ENCODE results near the gene IGF2. TPM values are rescaled to one million over a fixed set of nuclear protein-coding genes. Genes with fewer than 3 reads are reported as not detected.

IGF2 gene
- total RNA-seq, 1 donor from 2014 or later: 21.5 TPM

DNA sequence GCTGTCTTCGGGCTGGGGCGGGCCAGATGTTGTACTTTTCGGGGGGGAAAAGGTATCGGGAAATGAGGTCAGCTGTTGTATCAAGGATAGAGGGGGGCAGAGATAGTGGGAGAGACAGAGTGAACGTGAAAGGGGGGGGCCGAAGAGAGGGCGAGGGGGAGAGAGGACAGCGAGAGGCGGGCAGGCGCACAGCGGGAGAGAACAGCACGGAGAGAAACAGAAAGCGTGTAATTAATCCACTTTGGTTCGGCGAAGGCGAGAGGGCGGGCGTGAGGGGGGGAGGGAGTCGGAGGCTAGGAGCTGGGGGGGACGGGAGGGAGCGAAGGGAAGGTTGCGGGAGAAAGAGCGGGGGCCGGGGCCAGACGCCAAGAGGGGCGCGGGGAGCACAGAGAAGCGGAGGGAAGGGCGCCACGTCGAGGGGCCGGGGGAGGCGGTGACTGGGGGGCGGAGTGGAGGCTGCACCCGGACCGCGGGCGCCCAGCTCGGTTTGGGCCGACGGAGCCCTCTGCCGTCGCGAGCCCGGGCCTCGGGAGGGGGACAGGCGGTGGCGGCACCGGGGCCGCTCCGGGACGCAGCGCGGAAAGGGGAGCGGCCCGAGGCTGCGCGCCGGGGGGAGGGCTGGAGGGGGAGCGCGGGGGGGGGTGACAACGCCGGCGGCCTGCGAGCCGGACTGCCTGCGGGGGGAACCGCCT lies 612 bp downstream of the IGF2 start:
- Mint-ChIP-seq H3K4me1 (ENCODE audit: low read depth, unreplicated experiment) (no peaks in the 10 kb centered on the region), H3K27me3 (ENCODE audit: unreplicated experiment) (peaks cover 27% of the 10 kb centered on the region), H3K27ac (ENCODE audit: unreplicated experiment) (no peak overlapping the region), H3K36me3 (ENCODE audit: unreplicated experiment) (no peaks in the 10 kb centered on the region), H3K9me3 (ENCODE audit: unreplicated experiment) (peaks cover 6% of the 10 kb centered on the region), H3K4me3 (ENCODE audit: unreplicated experiment) (peak overlapping the region; percentile 65)
- TF ChIP-seq CTCF (IDR thresholded peaks at IDR 0.05; ENCODE audit: partially characterized antibody, unreplicated experiment): no peak
- DNase-seq: peak; percentile 50

DNA sequence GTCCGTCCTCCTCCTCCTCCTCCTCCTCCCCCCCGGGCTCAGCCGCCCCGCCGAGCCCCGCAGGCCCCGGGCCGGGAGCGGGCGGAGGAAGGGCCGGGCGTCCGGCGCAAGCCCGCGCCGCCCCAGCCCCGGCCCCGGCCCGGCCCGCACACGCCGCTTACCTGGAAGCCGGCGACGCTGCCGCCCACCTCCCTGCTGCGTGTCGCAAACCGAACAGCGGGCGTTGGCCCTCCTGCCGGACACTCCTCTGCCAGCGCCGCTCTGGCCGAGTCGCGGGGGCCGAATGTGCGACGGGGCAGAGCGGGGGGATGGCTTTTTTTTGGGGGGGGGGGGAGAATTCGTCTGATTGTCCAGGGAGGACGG lies 1.1 kb downstream of the IGF2 start:
- Mint-ChIP-seq H3K4me1 (ENCODE audit: low read depth, unreplicated experiment) (no peaks in the 10 kb centered on the region), H3K4me3 (ENCODE audit: unreplicated experiment) (no peak overlapping the region), H3K27ac (ENCODE audit: unreplicated experiment) (no peak overlapping the region), H3K9me3 (ENCODE audit: unreplicated experiment) (peaks cover 6% of the 10 kb centered on the region), H3K27me3 (ENCODE audit: unreplicated experiment) (peaks cover 25% of the 10 kb centered on the region), H3K36me3 (ENCODE audit: unreplicated experiment) (no peaks in the 10 kb centered on the region)
- no peak for TF ChIP-seq CTCF (IDR thresholded peaks at IDR 0.05; ENCODE audit: partially characterized antibody, unreplicated experiment)
- peak; percentile 38 for DNase-seq

- Mint-ChIP-seq H3K27ac (ENCODE audit: unreplicated experiment) (no peak overlapping the region), H3K36me3 (ENCODE audit: unreplicated experiment) (no peaks in the 10 kb centered on the region), H3K4me3 (ENCODE audit: unreplicated experiment) (peak overlapping the region; percentile 38), H3K9me3 (ENCODE audit: unreplicated experiment) (peaks cover 6% of the 10 kb centered on the region), H3K4me1 (ENCODE audit: low read depth, unreplicated experiment) (no peaks in the 10 kb centered on the region), H3K27me3 (ENCODE audit: unreplicated experiment) (peaks cover 24% of the 10 kb centered on the region)
- no peak for TF ChIP-seq CTCF (IDR thresholded peaks at IDR 0.05; ENCODE audit: partially characterized antibody, unreplicated experiment)
- DNase-seq: peak; percentile 75
These were observed 1.8 kb downstream of the IGF2 start for GRCh38 chr11:2137202-2138067.

DNA sequence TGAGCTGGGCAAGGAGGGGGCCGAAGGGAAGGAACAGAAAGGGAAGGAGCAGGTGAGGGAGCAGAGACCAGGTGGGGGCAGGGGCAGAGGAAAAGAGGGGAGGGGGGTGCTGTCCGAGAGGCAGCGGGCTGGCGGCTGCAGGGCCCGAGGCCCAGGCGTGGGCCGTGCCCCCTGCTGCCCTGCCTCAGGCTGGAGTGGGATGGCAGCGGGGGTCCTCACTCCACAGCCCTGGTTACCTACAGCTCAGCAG lies 2.3 kb downstream of the IGF2 start:
- no peak for DNase-seq
- H3K4me3 Mint-ChIP-seq (ENCODE audit: unreplicated experiment): peak overlapping the region; percentile 7
- no peak for TF ChIP-seq CTCF (IDR thresholded peaks at IDR 0.05; ENCODE audit: partially characterized antibody, unreplicated experiment)
- peaks cover 1% of the 10 kb centered on the region for H3K36me3 Mint-ChIP-seq (ENCODE audit: unreplicated experiment)
- H3K4me1 Mint-ChIP-seq (ENCODE audit: low read depth, unreplicated experiment): peaks cover 3% of the 10 kb centered on the region
- peaks cover 18% of the 10 kb centered on the region for H3K27me3 Mint-ChIP-seq (ENCODE audit: unreplicated experiment)
- H3K9me3 Mint-ChIP-seq (ENCODE audit: unreplicated experiment): peaks cover 7% of the 10 kb centered on the region
- no peak overlapping the region for H3K27ac Mint-ChIP-seq (ENCODE audit: unreplicated experiment)
